Adipose tissue (tissue), 3 donors: ENCODE data around the gene LZTFL1. TPM values are rescaled to one million over a fixed set of nuclear protein-coding genes. Genes with fewer than 3 reads are reported as not detected.

Source experiments
- H3K27ac ChIP-seq: one replicate; pipeline ENCODE4 v1.5.1; 2013; ENCODE audit warnings: low read depth, low read length
- WGBS, 3 donors: extraction: QIAGEN DNeasy Blood & Tissue Kit; methylation state at CpG; one replicate each; pipeline ENCODE4 v1.1.7; 2013; 5-methylcytosine and 5-hydroxymethylcytosine counted together
- polyA plus RNA-seq, 3 donors: library from polyadenylated mRNA; stranded (reverse); fragments of 200-250 nt; gene quantifications; one replicate each; pipeline ENCODE4 v1.2.3, GENCODE V29; 2013
- donor health status: healthy with polysubstance abuse.
- donor health status: Bipolar disorder and iron deficiency.
- donor health status: healthy.

Gene LZTFL1, protein sequence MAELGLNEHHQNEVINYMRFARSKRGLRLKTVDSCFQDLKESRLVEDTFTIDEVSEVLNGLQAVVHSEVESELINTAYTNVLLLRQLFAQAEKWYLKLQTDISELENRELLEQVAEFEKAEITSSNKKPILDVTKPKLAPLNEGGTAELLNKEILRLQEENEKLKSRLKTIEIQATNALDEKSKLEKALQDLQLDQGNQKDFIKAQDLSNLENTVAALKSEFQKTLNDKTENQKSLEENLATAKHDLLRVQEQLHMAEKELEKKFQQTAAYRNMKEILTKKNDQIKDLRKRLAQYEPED
- 10 to 100 TPM in 1 of 3 donors, 1 to 10 TPM in 2; 5.8 to 10.2 (median 6.9) TPM for polyA plus RNA-seq

DNA sequence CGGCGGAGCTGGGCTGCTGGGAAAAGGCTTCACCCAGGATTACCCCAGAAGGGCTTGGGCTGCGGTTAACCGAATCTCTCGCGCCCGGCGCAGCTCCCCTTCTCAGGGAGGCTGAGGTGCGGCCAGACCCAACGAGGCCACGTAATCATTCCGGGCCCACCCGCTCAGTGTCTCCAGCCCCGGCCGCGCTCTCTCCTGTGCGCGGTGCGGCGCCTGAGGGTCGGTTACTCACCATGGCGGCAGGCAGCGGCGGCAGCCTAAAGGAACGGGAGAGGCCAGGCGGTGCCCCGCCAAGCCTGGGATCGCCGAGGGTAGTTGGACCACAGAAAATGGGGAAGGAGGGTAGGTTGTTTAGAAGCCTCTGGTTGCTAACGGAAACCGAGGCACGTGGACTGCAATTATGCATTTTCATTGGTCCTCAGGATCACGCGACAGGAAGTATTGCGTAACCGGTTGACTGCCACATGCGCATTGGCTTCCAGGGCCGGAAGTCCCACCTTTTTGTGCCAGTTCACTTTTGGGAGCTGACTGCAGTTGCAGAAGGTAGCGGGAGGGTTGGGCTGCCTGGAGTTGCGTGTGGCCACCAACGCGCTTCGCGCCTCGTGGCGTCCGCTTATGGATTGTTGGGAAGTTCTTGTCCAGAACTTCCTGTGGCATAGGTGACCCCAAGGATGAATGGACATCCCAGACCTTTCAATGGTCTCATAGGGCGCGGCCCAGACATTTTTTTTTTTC, at the start of gene LZTFL1:
Gene LZTFL1 (minus strand): TSS at position 363 of the 735 bp plus-strand sequence. CDS start 128 bp downstream, at position 235.
- WGBS, 3 donors: 2 to 4% (median 3%) methylated on average over 49 of the region's 49 CpGs
- no peak within 1 kb of the TSS for H3K27ac ChIP-seq

DNA sequence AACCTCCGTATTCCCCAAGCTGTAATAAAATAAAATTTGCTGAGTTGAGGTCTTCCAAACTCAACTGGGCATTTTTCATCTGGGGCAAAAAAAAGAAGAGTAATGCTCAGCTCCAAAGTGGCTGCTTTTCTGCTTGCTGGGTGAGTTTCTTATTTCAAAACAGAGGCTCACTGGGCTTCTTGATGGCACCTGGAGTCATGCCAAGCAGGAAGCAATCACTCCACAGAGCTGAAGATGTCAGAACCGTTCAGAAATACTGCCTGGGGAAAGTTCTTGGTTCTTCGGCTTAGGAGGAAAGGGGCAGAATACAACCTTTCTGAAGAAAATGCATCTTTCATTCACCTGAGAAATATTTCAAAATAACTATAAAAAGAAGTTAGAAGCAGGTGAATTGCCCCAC, 48.5 kb upstream of the LZTFL1 start:
- 31 to 39% (median 34%) methylated on average over 3 of the region's 3 CpGs for WGBS, 3 donors
- H3K27ac ChIP-seq: no peak overlapping the region

- 66 to 86% (median 70%) methylated on average over 4 of the region's 4 CpGs for WGBS, 3 donors
- no peak overlapping the region for H3K27ac ChIP-seq
Measured at GRCh38 chr3:45889337-45889736, 47.4 kb upstream of the LZTFL1 start.

DNA sequence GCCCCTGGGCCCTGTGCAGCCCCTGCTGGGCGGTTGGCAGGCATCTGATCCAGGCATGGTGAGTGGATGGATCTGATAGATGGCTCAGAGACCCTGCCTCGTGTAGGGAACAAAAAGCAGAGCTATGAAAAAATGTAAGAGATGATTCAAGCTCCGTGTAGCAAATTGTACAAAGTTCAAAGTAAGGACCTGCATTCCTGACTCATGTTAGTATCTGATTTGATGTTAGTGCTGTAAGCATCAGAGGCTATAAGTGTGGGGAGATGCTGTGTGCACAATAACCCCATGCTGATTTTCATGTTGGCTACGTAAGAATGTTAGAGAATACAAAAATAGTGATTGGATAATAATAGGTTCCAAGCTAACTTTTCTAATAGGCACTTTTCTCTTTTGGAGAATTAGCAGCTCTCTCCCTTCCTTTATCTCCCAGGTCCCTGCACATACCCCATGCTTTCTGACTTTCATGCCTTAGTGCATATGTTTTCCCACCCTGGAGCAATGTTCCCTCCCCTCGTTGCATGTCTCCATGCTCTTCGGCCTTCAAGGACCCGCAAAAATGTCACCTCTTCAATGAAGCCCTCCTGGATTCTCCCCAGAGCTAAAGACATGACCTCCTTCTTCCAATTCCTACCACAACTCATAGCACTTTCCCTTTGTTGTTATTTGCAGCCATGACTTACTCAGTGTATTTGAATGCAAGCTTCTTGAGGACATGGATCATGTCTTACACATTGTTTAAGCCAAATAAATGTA, 46.0 kb upstream of the LZTFL1 start:
- no peak overlapping the region for H3K27ac ChIP-seq
- 68 to 80% (median 69%) methylated on average over 7 of the region's 7 CpGs for WGBS, 3 donors

GRCh38 chr3:45887285-45887684, 45.4 kb upstream of the LZTFL1 start:
- H3K27ac ChIP-seq: no peak overlapping the region
- 80 to 85% (median 80%) methylated on average over 4 of the region's 4 CpGs for WGBS, 3 donors

DNA sequence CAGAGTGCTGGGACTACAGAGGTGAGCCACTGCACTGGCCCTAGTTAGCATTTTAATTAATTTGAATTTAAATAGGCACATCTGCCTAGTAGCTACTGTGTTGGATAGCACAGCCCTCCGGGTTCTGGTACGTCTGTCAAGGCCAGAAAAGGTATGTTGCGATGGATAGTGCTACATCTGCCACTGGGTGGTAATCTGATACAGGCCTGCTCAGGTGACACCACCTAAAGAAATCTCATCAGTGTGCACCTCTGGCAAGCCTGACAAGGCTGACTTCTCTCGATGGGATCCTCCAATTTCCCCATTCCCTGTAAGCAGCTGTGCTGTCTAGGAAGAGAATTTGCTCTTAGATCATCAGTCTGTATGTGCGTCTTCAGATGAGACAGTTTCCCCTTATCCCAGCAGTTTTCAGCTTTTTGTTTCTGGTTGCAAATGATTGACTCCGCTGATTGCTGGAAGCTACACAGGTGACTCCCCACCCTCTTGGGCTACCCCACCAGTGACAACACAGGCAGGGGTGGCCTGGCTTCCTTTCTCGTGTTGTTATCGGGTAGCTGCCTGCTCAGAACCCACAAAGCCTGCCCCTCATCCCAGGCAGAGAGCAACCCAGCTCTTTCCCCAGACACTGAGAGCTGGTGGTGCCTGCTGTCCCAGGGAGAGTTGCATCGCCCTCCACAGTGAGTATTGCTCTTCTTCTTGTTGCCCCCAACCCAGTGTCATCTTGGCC, 44.2 kb upstream of the LZTFL1 start, which contains the start of gene CCR9:
Gene CCR9 (plus strand): TSS at position 565 of the 727 bp plus-strand sequence. CDS start 8,391 bp downstream, outside the sequence.
- 75 to 92% (median 88%) methylated on average over 9 of the region's 9 CpGs for WGBS, 3 donors
- H3K27ac ChIP-seq: no peak within 1 kb of the TSS

- 49 to 82% (median 80%) methylated on average over 23 of the region's 23 CpGs for WGBS, 3 donors
- no peak overlapping the region for H3K27ac ChIP-seq
Measured at GRCh38 chr3:45884368-45885201, 42.7 kb upstream of the LZTFL1 start.

DNA sequence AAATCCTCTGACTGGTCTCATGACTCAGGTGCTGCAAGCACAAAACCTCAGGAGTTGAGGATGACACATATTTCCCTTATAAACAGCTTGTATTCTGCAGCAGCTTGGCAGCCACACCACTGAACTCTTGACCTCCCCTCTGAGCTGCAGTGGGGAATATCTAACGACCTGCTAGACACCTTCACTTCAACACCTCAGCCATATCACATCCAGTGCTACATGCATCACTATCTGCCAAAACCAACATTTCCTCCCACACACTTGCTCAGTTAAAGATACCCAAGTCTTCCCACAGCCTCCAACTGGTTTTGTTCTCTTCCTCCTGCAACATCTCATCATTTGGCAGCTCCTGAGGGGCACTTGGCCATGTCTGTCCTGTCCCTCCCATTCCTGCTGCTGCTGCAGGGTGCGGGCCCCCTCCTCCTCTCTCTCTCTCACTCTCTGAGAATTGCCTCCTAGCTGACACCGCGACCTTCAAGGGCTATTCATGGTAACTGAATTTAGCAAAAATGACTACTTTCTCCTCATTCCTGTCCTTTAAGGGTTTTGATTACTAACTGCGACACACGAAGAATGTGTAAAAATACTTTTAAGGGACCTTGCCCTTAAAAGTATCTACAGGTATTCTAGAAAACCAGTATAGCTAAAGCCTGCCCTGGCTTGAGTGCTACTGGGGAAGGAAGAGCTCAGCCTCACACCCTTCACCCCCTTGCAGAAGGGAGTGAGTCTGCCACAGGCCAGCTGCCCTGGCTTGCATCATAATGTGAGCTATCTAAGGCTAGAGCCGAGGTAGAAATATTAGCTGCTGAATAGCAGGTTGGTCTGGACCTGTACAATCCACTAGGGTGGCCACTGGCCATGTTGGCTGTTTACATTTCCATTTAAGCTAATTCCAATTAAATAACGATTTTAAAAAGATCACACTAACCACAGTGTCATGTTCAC, 39.4 kb upstream of the LZTFL1 start:
- no peak overlapping the region for H3K27ac ChIP-seq
- WGBS, 3 donors: 60 to 66% (median 62%) methylated on average over 8 of the region's 8 CpGs

DNA sequence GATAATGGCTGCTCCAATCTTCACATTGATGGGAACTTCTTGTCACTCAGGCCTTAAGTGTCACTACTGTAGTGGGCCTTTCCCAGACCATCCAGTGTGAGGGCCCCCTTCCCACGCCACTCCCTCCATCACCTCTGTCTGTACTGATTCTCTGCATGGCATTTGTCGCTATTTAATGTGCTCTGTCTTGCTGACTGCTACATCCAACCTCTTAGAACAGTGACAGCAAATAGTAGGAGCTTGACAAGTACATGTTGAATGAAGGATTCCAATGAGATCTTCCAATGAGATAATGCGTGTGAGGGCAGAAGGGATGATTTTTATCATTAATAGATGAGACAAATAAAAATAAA, 38.8 kb upstream of the LZTFL1 start:
- H3K27ac ChIP-seq: no peak overlapping the region
- 77 to 86% (median 81%) methylated on average over 3 of the region's 3 CpGs for WGBS, 3 donors

GRCh38 chr3:45878124-45878523, 36.2 kb upstream of the LZTFL1 start:
- H3K27ac ChIP-seq: no peak overlapping the region
- 89 to 95% (median 90%) methylated on average over 2 of the region's 2 CpGs for WGBS, 3 donors

DNA sequence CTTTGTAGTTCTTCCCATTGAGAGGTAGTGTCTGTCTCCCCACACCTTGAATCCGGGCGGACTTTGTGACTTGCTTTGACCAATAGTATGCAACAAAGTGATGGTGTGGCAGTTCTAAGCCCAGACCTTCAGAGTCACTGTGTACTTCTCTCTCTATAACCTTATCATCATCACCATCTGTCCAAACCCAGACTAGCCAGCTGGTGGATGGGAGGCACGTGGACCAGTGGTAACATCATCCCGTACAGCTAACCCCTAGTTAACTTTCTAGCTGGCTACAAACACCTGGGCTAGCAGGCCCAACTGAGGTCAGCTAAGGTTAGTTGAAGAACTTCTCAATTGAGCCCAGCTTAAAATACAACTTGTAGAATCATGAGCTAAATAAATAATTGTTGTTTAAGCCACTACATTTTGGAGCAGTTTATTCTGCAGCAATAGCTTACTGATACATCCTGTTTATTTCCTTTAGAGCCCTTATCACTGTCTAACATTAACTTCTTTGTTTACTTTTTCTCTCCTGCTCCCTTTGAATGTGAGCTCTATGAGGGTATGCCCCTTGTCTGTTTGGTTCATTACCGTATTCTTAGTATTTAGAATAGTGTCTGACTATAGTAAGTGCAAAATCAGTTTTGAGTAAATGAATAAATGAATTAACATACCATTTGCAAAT, 32.9 kb upstream of the LZTFL1 start:
- WGBS, 3 donors: 74 to 77% (median 75%) methylated on average over 5 of the region's 5 CpGs

DNA sequence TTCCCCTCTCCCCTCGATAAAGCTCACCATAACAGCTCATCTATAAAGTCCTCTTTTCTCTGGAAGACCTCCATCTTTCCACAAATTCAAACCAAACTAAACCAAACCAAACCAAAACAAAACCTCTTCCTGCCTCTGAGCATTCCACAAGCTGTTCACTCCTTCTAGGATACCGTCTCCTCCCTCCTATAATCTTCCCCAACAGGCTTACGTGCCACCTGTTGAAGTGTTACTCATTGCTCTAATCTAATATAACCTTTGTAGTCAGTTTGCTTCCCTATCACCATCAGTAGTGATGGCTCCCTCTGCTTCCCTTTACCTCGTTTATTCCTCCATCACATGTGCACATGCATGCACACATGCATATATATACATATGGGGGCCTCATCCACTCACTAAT, 31.7 kb upstream of the LZTFL1 start:
- H3K27ac ChIP-seq: no peak overlapping the region
- WGBS, 3 donors: 87 to 90% (median 89%) methylated on average over 4 of the region's 4 CpGs

More for the DNA sequence above, 32.9 kb upstream of the LZTFL1 start:
- no peak overlapping the region for H3K27ac ChIP-seq

- no peak overlapping the region for H3K27ac ChIP-seq
Measured at GRCh38 chr3:45873036-45873435, 31.1 kb upstream of the LZTFL1 start.

DNA sequence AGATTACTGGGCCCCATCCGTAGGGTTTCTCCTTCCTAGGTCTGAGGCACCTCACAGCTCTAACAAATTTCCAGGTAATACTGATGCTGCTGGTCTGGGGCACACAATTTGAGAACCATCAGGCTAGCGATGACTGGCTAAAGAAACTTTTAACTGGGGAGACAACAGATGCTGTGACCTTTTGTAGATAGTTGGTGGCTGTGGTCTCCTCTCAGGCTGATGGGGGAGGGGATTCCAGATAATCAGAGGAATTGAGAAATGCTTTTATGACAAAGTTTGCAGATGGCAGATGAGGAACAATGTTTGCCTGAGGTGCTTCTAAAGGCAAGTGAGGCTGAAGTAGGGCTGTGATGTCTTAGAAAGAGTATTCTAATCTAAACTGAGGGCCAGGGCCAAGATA, 30.6 kb upstream of the LZTFL1 start:
- WGBS, 3 donors: 73 to 79% (median 77%) methylated on average over 2 of the region's 2 CpGs
- no peak overlapping the region for H3K27ac ChIP-seq

- 76 to 80% (median 77%) methylated on average over 6 of the region's 6 CpGs for WGBS, 3 donors
- H3K27ac ChIP-seq: no peak overlapping the region
Measured at GRCh38 chr3:45871780-45872179, 29.9 kb upstream of the LZTFL1 start.

GRCh38 chr3:45870099-45870498, 28.2 kb upstream of the LZTFL1 start:
- H3K27ac ChIP-seq: no peak overlapping the region
- 59 to 78% (median 67%) methylated on average over 4 of the region's 4 CpGs for WGBS, 3 donors
